Thoracic aorta (tissue), 2 donors: ENCODE measurements around the gene DENND1B. TPM values are rescaled to one million over a fixed set of nuclear protein-coding genes. Genes with fewer than 3 reads are reported as not detected.

Experiments
- ATAC-seq: fragments of 150-250 bp; one replicate; pipeline ENCODE4 v1.8.0; 2017; ENCODE audit warnings: low read depth; ENCODE audit not compliant: insufficient number of reproducible peaks, low FRiP score
- DNase-seq: peaks from one replicate; pipeline ENCODE4 v3.0.0-alpha.2; 2020; ENCODE audit warnings: low spot score
- H3K27ac ChIP-seq, 2 donors: fragments of 200-600 bp; sonication (generic); 1 replicate in 1 of 2; 2 replicates in 1 of 2; pipeline ENCODE4 v1.5.1; 2016; ENCODE audit warnings: mild to moderate bottlenecking in 2 of 2, moderate library complexity in 2 of 2
- H3K27me3 ChIP-seq: fragments of 200-600 bp; sonication (generic); replicated peaks from 2 replicates; pipeline ENCODE4 v1.6.0; 2016; ENCODE audit warnings: mild to moderate bottlenecking; ENCODE audit not compliant: insufficient read depth
- H3K36me3 ChIP-seq: fragments of 200-600 bp; sonication (generic); one replicate; pipeline ENCODE4 v1.5.1; 2016
- H3K4me1 ChIP-seq, 2 donors: fragments of 200-600 bp; sonication (generic); 1 replicate in 1 of 2; 2 replicates in 1 of 2; pipeline versions ENCODE4 v1.5.1 to v1.6.0; 2016; ENCODE audit warnings: low read depth in 2 of 2, mild to moderate bottlenecking in 1 of 2; ENCODE audit not compliant: control insufficient read depth in 1 of 2
- H3K4me3 ChIP-seq: fragments of 200-600 bp; sonication (generic); 2 replicates; pipeline ENCODE4 v1.5.1; 2016; ENCODE audit warnings: mild to moderate bottlenecking
- H3K9me3 ChIP-seq: fragments of 200-600 bp; sonication (generic); 2 replicates; pipeline ENCODE4 v1.5.1; 2016
- total RNA-seq, 2 donors: library from RNA; depleted of rRNA; stranded (reverse); fragments of >200 nt; gene quantifications; one replicate each; pipeline versions ENCODE4 v1.1.0 to v1.2.3, GENCODE V29; 2016
- TF ChIP-seq, protein P1 (sequence below): fragments of 200-600 bp; sonication (generic); IDR thresholded peaks from one replicate; pipeline ENCODE4 v1.5.1; 2019; ENCODE audit warnings: antibody characterized with exemption

Gene DENND1B
- total RNA-seq, 2 donors from 2014 or later, result 9.6 to 17.2 TPM

GRCh38 chr1:197464044-197464443 is 311.2 kb downstream of the DENND1B start:
- Histone ChIP-seq H3K36me3 (no peaks in the 10 kb centered on the region), H3K4me3 (peak overlapping the region; percentile 2), H3K9me3 (no peaks in the 10 kb centered on the region), H3K4me1 (peaks cover 10 to 14% of the 10 kb centered on the region in 2 donors), H3K27ac (peak overlapping the region in 1 of 2 donors; percentile 42), H3K27me3 (no peaks in the 10 kb centered on the region)
- DNase-seq (no peak), ATAC-seq (peak; percentile 74)
- TF ChIP-seq, protein P1, sequence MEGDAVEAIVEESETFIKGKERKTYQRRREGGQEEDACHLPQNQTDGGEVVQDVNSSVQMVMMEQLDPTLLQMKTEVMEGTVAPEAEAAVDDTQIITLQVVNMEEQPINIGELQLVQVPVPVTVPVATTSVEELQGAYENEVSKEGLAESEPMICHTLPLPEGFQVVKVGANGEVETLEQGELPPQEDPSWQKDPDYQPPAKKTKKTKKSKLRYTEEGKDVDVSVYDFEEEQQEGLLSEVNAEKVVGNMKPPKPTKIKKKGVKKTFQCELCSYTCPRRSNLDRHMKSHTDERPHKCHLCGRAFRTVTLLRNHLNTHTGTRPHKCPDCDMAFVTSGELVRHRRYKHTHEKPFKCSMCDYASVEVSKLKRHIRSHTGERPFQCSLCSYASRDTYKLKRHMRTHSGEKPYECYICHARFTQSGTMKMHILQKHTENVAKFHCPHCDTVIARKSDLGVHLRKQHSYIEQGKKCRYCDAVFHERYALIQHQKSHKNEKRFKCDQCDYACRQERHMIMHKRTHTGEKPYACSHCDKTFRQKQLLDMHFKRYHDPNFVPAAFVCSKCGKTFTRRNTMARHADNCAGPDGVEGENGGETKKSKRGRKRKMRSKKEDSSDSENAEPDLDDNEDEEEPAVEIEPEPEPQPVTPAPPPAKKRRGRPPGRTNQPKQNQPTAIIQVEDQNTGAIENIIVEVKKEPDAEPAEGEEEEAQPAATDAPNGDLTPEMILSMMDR, result no peak

- DNase-seq (no peak), ATAC-seq (no peak)
- Histone ChIP-seq H3K27me3 (no peaks in the 10 kb centered on the region), H3K4me3 (no peak overlapping the region), H3K27ac (no peak overlapping the region), H3K36me3 (no peaks in the 10 kb centered on the region), H3K4me1 (peaks cover 10 to 14% of the 10 kb centered on the region in 2 donors), H3K9me3 (no peaks in the 10 kb centered on the region)
- TF ChIP-seq, protein P1, result no peak
Measured at GRCh38 chr1:197463142-197463541, 312.1 kb downstream of the DENND1B start.

DNA sequence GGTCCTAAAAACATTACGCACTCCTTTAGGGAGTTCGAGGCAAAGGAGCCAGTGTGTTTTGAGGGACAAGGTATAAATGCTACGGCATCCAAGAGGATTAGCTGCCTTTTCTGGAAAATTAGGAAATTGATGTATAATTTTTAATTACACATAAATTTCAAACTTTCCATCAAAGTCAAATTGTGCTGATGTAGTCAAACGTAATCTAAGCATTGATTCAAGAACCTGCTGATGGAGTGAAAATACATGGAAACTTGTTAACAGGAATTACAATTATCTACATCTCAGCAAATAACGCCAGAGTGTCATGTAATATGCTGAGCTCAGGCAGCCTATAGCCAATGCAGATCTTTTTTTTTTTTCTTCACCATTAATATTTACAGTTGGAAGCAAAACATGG is 312.7 kb downstream of the DENND1B start:
- DNase-seq (no peak), ATAC-seq (no peak)
- no peaks in the 10 kb centered on the region for H3K36me3 ChIP-seq
- no peak overlapping the region for H3K27ac ChIP-seq
- no peaks in the 10 kb centered on the region for H3K9me3 ChIP-seq
- TF ChIP-seq, protein P1, result no peak
- no peak overlapping the region for H3K4me3 ChIP-seq
- no peaks in the 10 kb centered on the region for H3K27me3 ChIP-seq
- peaks cover 10 to 14% of the 10 kb centered on the region in 2 donors for H3K4me1 ChIP-seq

Other genes starting within 250 kb of the DENND1B start
- not detected for gene C1orf53, start 127.2 kb upstream of the DENND1B start, total RNA-seq
- not detected for gene LHX9, start 141.9 kb upstream of the DENND1B start, total RNA-seq